T-cell (primary cell): ENCODE measurements around the gene HDC. TPM values are rescaled to one million over a fixed set of nuclear protein-coding genes. Genes with fewer than 3 reads are reported as not detected.

Source experiments
- ATAC-seq, 4 experiments: fragments of 200-7000 bp in 3 of 4; fragments of 150-1000 bp in 1 of 4; cut with Tn5 transposase; replicated peaks in 1 of 4; 1 replicate in 3 of 4; 2 replicates in 1 of 4; pipeline ENCODE4 v1.10.0; 2021; ENCODE audit warnings: moderate library complexity in 3 of 4, mild to moderate bottlenecking in 2 of 4, moderate number of reproducible peaks in 1 of 4
- CTCF ChIA-PET, 2 donors: fragments of 300-600 bp; sonication (Branson Sonifier 250); formaldehyde crosslinking; loops; one replicate each; lab custom pipeline; 2022; ENCODE audit warnings: antibody characterized with exemption in 2 of 2; lab: Charles Lee
- POLR2A ChIA-PET, 2 donors: fragments of 300-600 bp; sonication (Branson Sonifier 250); formaldehyde crosslinking; loops; one replicate each; lab custom pipeline; 2022; ENCODE audit warnings: antibody characterized with exemption in 2 of 2; lab: Charles Lee
- DNase-seq, 35 experiments: peaks; one replicate each; pipeline versions ENCODE4 v3.0.0 to v3.0.0-alpha.2; 2013 to 2023
- H3K27ac ChIP-seq: one replicate; pipeline ENCODE4 v1.5.1; 2013; ENCODE audit warnings: low read length
- H3K27me3 ChIP-seq, 2 experiments: replicated peaks in 1 of 2; 1 replicate in 1 of 2; 2 replicates in 1 of 2; pipeline versions ENCODE4 v1.6.1 to v1.7.0; 2013; ENCODE audit warnings: low read length in 1 of 2, mixed read lengths in 1 of 2; ENCODE audit not compliant: control insufficient read depth in 2 of 2, insufficient read depth in 2 of 2; ENCODE audit errors: extremely low read depth in 1 of 2
- H3K36me3 ChIP-seq, 2 donors: 1 replicate in 1 of 2; 2 replicates in 1 of 2; pipeline versions ENCODE4 v1.6.1 to v1.7.0; 2013; ENCODE audit warnings: low read length in 1 of 2; ENCODE audit not compliant: control insufficient read depth in 2 of 2, insufficient read depth in 1 of 2; ENCODE audit errors: extremely low read depth in 1 of 2
- H3K4me1 ChIP-seq, 2 experiments: 1 replicate in 1 of 2; 2 replicates in 1 of 2; pipeline versions ENCODE4 v1.6.1 to v1.7.0; 2013; ENCODE audit warnings: low read length in 2 of 2, mixed read lengths in 1 of 2; ENCODE audit not compliant: insufficient read depth in 2 of 2, control insufficient read depth in 1 of 2; ENCODE audit errors: extremely low read depth in 1 of 2
- H3K4me3 ChIP-seq, 2 donors: 1 replicate in 1 of 2; 2 replicates in 1 of 2; pipeline versions ENCODE4 v1.5.1 to v1.7.0; 2013; ENCODE audit warnings: mild to moderate bottlenecking in 2 of 2, low read length in 1 of 2, moderate library complexity in 1 of 2; ENCODE audit not compliant: control insufficient read depth in 1 of 2; ENCODE audit errors: extremely low read depth in 1 of 2
- H3K9me3 ChIP-seq: 2 replicates; pipeline ENCODE4 v1.7.0; 2013
- H3K27ac Mint-ChIP-seq, 2 donors: one replicate each; pipeline ENCODE4 v1.8.0; 2020 to 2021; ENCODE audit warnings: mild to moderate bottlenecking in 2 of 2, mixed read lengths in 2 of 2
- H3K27me3 Mint-ChIP-seq, 2 donors: one replicate each; pipeline ENCODE4 v1.8.0; 2021 to 2022; ENCODE audit warnings: mixed read lengths in 2 of 2
- H3K36me3 Mint-ChIP-seq: one replicate; pipeline ENCODE4 v1.8.0; 2021; ENCODE audit warnings: mixed read lengths
- H3K4me1 Mint-ChIP-seq, 3 donors: one replicate each; pipeline ENCODE4 v1.8.0; 2020 to 2022; ENCODE audit warnings: mixed read lengths in 3 of 3, mild to moderate bottlenecking in 1 of 3
- H3K4me3 Mint-ChIP-seq, 3 donors: one replicate each; pipeline ENCODE4 v1.8.0; 2020 to 2022; ENCODE audit warnings: mild to moderate bottlenecking in 3 of 3, mixed read lengths in 3 of 3, moderate library complexity in 3 of 3
- H3K9me3 Mint-ChIP-seq, 3 donors: one replicate each; pipeline ENCODE4 v1.8.0; 2020 to 2022; ENCODE audit warnings: mixed read lengths in 3 of 3
- WGBS: methylation state at CpG from one replicate; pipeline ENCODE4 v1.1.5; 2013; ENCODE audit warnings: missing lambda C conversion rate; ENCODE audit not compliant: insufficient coverage; 5-methylcytosine and 5-hydroxymethylcytosine counted together
- total RNA-seq, 35 experiments: library from RNA in 6 of 35; stranded (reverse) in 6 of 35; fragments of 120-200 nt in 1 of 35; gene quantifications; one replicate each; pipeline versions ENCODE4 v1.2.1 to v1.2.4 and lab custom pipeline; 2013 to 2026

HDC gene
- total RNA-seq, 5 donors from 2014 or later (not counting 1 experiment from before 2014, with no cell fraction given) = 0.26 to 4.3 (median 2.5) TPM; not detected in 1

- Histone ChIP-seq H3K27ac (no peak overlapping the region), H3K27me3 (no peaks in the 10 kb centered on the region), H3K4me1 (no peaks in the 10 kb centered on the region), H3K36me3 (no peaks in the 10 kb centered on the region), H3K9me3 (no peaks in the 10 kb centered on the region), H3K4me3 (no peak overlapping the region)
- ChIA-PET CTCF (no interaction called here), POLR2A (no interaction called here)
- no peak overlapping the region for H3K4me3 Mint-ChIP-seq
- H3K36me3 Mint-ChIP-seq = peaks cover 18% of the 10 kb centered on the region
- H3K4me1 Mint-ChIP-seq = no peaks in the 10 kb centered on the region
- H3K9me3 Mint-ChIP-seq = no peaks in the 10 kb centered on the region
- no peak for DNase-seq
- ATAC-seq = no peak
- H3K27me3 Mint-ChIP-seq = no peaks in the 10 kb centered on the region
- no CpG with 5 or more reads among the region's 1 CpG for WGBS
- no peak overlapping the region for H3K27ac Mint-ChIP-seq
Observed at GRCh38 chr15:50277370-50277769, 11.8 kb upstream of the HDC start.

- no peaks in the 10 kb centered on the region for H3K4me1 Mint-ChIP-seq
- Histone ChIP-seq H3K27me3 (no peaks in the 10 kb centered on the region), H3K9me3 (no peaks in the 10 kb centered on the region), H3K4me1 (no peaks in the 10 kb centered on the region), H3K4me3 (no peak overlapping the region), H3K27ac (no peak overlapping the region), H3K36me3 (no peaks in the 10 kb centered on the region)
- ATAC-seq = no peak
- ChIA-PET CTCF (no interaction called here), POLR2A (no interaction called here)
- no peaks in the 10 kb centered on the region for H3K9me3 Mint-ChIP-seq
- no peak overlapping the region for H3K27ac Mint-ChIP-seq
- DNase-seq = no peak
- peaks cover 18% of the 10 kb centered on the region for H3K36me3 Mint-ChIP-seq
- no peaks in the 10 kb centered on the region for H3K27me3 Mint-ChIP-seq
- no peak overlapping the region for H3K4me3 Mint-ChIP-seq
- no CpG with 5 or more reads among the region's 3 CpGs for WGBS
Observed at GRCh38 chr15:50275908-50276307, 10.4 kb upstream of the HDC start.

- DNase-seq = no peak
- H3K27me3 ChIP-seq = no peaks in the 10 kb centered on the region
- ChIA-PET CTCF (no interaction called here), POLR2A (interaction anchor here in 1 of 2 donors (0.6 kb wide), 1 partner anchor 648 kb away, joined by 3 read pairs; no protein-coding TSS in a partner anchor)
- Mint-ChIP-seq H3K9me3 (no peaks in the 10 kb centered on the region), H3K4me3 (no peak overlapping the region), H3K27me3 (no peaks in the 10 kb centered on the region), H3K27ac (no peak overlapping the region), H3K4me1 (no peaks in the 10 kb centered on the region), H3K36me3 (peaks cover 14% of the 10 kb centered on the region)
- no peaks in the 10 kb centered on the region for H3K36me3 ChIP-seq
- no peak for ATAC-seq
- no peaks in the 10 kb centered on the region for H3K9me3 ChIP-seq
- WGBS = no CpG with 5 or more reads among the region's 2 CpGs
- no peaks in the 10 kb centered on the region for H3K4me1 ChIP-seq
- no peak overlapping the region for H3K4me3 ChIP-seq
- no peak overlapping the region for H3K27ac ChIP-seq
Observed at GRCh38 chr15:50275091-50275490, 9.6 kb upstream of the HDC start.

- DNase-seq (no peak), ATAC-seq (no peak)
- Histone ChIP-seq H3K4me3 (no peak overlapping the region), H3K27me3 (peaks cover 0 to 4% of the 10 kb centered on the region in 2 experiments), H3K4me1 (peaks cover 0 to 8% of the 10 kb centered on the region in 2 experiments), H3K27ac (no peak overlapping the region), H3K9me3 (no peaks in the 10 kb centered on the region), H3K36me3 (no peaks in the 10 kb centered on the region)
- ChIA-PET CTCF (no interaction called here), POLR2A (no interaction called here)
- H3K36me3 Mint-ChIP-seq = peaks cover 4% of the 10 kb centered on the region
- H3K4me1 Mint-ChIP-seq = peaks cover 8 to 12% (median 10%) of the 10 kb centered on the region in 3 donors
- no peak overlapping the region for H3K4me3 Mint-ChIP-seq
- H3K27me3 Mint-ChIP-seq = peaks cover 0 to 5% of the 10 kb centered on the region in 2 donors
- no peaks in the 10 kb centered on the region for H3K9me3 Mint-ChIP-seq
- H3K27ac Mint-ChIP-seq = no peak overlapping the region
- WGBS = no CpG with 5 or more reads among the region's 2 CpGs
Observed at GRCh38 chr15:50267577-50267976, 2.1 kb upstream of the HDC start.

GRCh38 chr15:50262533-50262932 is 3.0 kb downstream of the HDC start:
- CTCF ChIA-PET = interaction anchor here in 1 of 2 donors (0.8 to 1.2 kb wide), 2 partner anchors 53 to 91 kb away, joined by 3 to 5 read pairs; no protein-coding TSS in a partner anchor
- Histone ChIP-seq H3K4me1 (peaks cover 0 to 42% of the 10 kb centered on the region in 2 experiments), H3K27me3 (peaks cover 0 to 4% of the 10 kb centered on the region in 2 experiments), H3K27ac (peak overlapping the region; percentile 22), H3K4me3 (no peak overlapping the region), H3K9me3 (no peaks in the 10 kb centered on the region), H3K36me3 (no peaks in the 10 kb centered on the region)
- Mint-ChIP-seq H3K9me3 (no peaks in the 10 kb centered on the region), H3K4me3 (peak overlapping the region in 1 of 3 donors; percentile 57), H3K27me3 (peaks cover 0 to 5% of the 10 kb centered on the region in 2 donors), H3K36me3 (peaks cover 4% of the 10 kb centered on the region), H3K4me1 (peaks cover 26 to 40% (median 27%) of the 10 kb centered on the region in 3 donors), H3K27ac (no peak overlapping the region)
- DNase-seq (peak in 29 of 35 experiments; percentile 11 to 66 (median 35)), ATAC-seq (peak in 3 of 4 experiments; percentile 62 to 80 (median 71))
- POLR2A ChIA-PET = interaction anchor here in 1 of 2 donors (0.5 to 0.7 kb wide), 2 partner anchors 112 to 417 kb away, joined by 3 to 7 read pairs; no protein-coding TSS in a partner anchor
- 0% methylated on average over 4 of the region's 4 CpGs for WGBS

- no peak overlapping the region for H3K4me3 ChIP-seq
- WGBS = 72% methylated on average over 3 of the region's 3 CpGs
- Mint-ChIP-seq H3K27me3 (peaks cover 0 to 1% of the 10 kb centered on the region in 2 donors), H3K27ac (no peak overlapping the region), H3K4me1 (peaks cover 26 to 40% (median 27%) of the 10 kb centered on the region in 3 donors), H3K9me3 (no peaks in the 10 kb centered on the region), H3K4me3 (no peak overlapping the region), H3K36me3 (peaks cover 2% of the 10 kb centered on the region)
- peaks cover 0 to 4% of the 10 kb centered on the region in 2 experiments for H3K27me3 ChIP-seq
- no peaks in the 10 kb centered on the region for H3K36me3 ChIP-seq
- ChIA-PET POLR2A (interaction anchor here in 1 of 2 donors (0.5 to 0.7 kb wide), 2 partner anchors 112 to 418 kb away, joined by 3 to 7 read pairs; no protein-coding TSS in a partner anchor), CTCF (interaction anchor here in 1 of 2 donors (0.8 to 1.2 kb wide), 2 partner anchors 54 to 92 kb away, joined by 3 to 5 read pairs; no protein-coding TSS in a partner anchor)
- H3K27ac ChIP-seq = peak overlapping the region; percentile 22
- ATAC-seq (peak in 2 of 4 experiments; percentile 43 to 57), DNase-seq (peak in 2 of 35 experiments; percentile 22 to 36)
- H3K4me1 ChIP-seq = peaks cover 0 to 42% of the 10 kb centered on the region in 2 experiments
- H3K9me3 ChIP-seq = no peaks in the 10 kb centered on the region
Observed at GRCh38 chr15:50261981-50262380, 3.5 kb downstream of the HDC start.
